GM08714 (cell line): ENCODE measurements around the gene HOXA1.

Experiments used
- H3K4me3 ChIP-seq: fragments of 200-500 bp; sonication (Bioruptor generic); 2 replicates; pipeline ENCODE4 v1.5.1; 2014; ENCODE audit warnings: mild to moderate bottlenecking, low read length, inconsistent platforms
- ZNF274 ChIP-seq: IDR thresholded peaks from 2 replicates; pipeline ENCODE4 v1.6.1; 2012; ENCODE audit warnings: mild to moderate bottlenecking, low read depth, low read length

The HOXA1 gene

DNA sequence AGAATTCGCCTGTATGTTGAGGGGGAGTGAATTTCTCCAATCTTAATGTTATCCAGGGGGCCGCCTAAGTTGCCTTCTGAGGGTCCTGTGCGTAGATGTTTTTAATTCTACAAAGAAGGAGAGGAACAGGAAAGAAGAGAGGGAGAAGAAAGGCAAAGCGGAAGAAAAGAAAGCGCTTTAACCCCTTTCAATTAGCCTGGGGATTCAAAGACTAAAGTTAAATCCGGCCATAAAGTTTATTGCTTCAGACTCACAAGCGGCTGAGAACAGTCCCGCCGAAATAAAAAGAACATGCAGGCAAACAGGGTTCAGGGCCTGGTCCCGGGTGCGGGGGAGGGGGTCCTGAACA lies 43.2 kb upstream of the HOXA1 start:
- TF ChIP-seq ZNF274: no peak
- no peak overlapping the region for H3K4me3 ChIP-seq

DNA sequence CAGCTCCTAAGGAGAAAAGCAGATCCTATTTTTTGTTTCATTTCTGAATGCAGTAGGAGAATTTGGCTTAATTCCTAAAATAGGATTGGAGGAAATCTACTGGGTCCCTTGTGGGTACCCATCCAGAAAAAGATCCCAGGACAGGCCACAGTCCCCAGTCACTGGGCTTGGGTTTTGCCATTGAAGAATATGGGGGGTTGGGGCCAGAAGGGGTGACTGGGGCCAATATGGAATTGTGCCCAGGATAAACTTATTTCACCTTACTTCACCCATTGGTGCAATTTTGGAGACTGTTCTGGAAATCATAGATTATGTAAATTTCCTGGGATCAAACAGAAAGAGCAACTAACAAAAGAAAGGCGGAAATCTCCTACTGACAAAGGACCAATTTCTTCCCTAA lies 42.7 kb upstream of the HOXA1 start:
- H3K4me3 ChIP-seq: no peak overlapping the region
- no peak for TF ChIP-seq ZNF274

- no peak overlapping the region for H3K4me3 ChIP-seq
- no peak for TF ChIP-seq ZNF274
Measured at GRCh38 chr7:27137640-27138315, 42.0 kb upstream of the HOXA1 start.

- TF ChIP-seq ZNF274: no peak
- H3K4me3 ChIP-seq: no peak overlapping the region
Measured at GRCh38 chr7:27134392-27134791, 38.6 kb upstream of the HOXA1 start.

DNA sequence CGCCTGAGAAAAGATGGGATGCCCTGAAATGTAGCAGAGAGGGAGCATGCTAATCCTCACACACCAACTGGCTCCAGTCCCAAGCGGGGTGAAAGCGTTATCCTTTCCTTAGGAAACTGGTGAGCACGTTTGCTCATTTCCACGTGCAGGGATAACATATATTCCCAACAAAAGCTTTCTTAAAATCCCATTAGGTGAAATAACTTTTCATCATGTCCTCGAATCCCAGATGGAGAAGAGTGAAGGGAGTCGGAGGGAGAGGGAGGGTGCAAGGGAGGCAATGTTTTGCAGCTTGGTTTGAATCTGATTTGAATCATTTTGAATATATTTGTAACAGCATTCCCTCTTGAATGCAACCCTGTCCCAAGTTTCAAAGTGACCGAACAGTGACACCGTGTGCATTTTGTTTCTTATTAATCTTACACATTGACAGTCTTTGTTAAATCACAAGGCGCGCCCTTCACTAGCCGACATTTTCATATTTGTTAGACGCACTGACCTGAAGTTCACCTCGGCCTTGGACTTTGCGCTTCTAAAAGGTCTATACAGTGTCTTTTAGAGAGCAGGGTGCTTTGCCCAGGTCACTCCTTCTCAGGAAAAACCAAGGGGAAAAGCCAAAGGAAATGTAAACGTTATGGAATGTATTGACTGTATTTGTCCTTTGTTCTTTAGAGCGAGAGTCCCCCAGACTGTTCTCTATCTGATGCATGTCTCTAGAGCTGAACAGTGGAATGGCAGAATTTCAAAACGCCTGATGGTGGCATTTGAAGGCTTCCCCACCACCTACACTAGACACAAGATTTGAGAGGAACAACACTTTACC lies 37.8 kb upstream of the HOXA1 start:
- no peak for TF ChIP-seq ZNF274
- H3K4me3 ChIP-seq: no peak overlapping the region

- TF ChIP-seq ZNF274: no peak
- no peak overlapping the region for H3K4me3 ChIP-seq
Measured at GRCh38 chr7:27132978-27133377, 37.2 kb upstream of the HOXA1 start.

GRCh38 chr7:27132214-27132613 lies 36.4 kb upstream of the HOXA1 start:
- no peak overlapping the region for H3K4me3 ChIP-seq
- TF ChIP-seq ZNF274: no peak

- no peak for TF ChIP-seq ZNF274
- no peak overlapping the region for H3K4me3 ChIP-seq
Measured at GRCh38 chr7:27131390-27131819, 35.6 kb upstream of the HOXA1 start.

DNA sequence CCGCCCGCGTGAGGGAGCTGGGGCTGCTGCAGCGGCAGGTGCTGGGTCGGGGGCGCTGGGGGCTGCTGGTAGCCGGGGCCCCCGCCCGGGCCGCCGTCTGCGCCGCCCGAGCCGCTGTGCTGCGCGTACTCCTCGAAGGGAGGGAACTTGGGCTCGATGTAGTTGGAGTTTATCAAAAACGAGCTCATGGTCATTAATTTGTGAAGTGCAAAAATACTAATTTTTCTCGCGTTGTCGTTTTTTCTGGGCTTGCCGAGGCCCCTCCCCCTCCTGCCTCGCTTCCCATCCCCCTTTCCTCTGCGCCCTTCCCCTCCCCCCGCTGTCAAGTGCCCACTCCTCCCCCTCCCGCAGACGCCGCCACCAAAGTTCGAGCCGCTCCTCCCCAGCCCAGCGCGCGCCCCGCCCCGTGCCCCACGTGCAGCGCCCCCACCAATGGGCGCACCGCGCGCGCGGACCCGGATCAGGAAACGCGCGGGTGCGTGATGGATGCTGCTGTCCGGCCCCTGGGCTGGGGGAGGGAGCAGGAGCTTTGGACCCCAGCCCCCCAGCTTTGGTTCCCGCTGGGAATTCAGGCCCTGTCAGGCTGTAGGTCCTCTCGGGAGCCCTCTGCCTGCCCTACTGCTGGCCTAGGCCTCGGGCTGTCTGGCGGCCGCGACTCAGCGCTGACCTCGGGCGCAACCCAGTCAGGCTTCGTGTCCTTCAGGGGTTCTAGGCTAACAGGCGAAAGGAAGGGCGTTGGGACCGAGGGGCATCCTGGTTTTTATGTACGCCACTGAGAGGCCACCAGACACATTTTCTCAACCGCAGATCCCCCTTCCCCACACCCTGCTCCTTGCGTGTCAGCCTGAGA lies 35.0 kb upstream of the HOXA1 start, which contains the start of gene HOXA4:
TSS of gene HOXA4 (minus strand) at position 218 of the 850 bp plus-strand sequence. CDS start at position 194, 24 bp downstream.
- TF ChIP-seq ZNF274: no peak
- peak within 1 kb of the TSS; percentile 39 for H3K4me3 ChIP-seq

GRCh38 chr7:27129729-27130539 lies 34.1 kb upstream of the HOXA1 start:
- H3K4me3 ChIP-seq: peak overlapping the region; percentile 21; the same call in 1 of the 2 replicates
- TF ChIP-seq ZNF274: no peak

- no peak overlapping the region for H3K4me3 ChIP-seq
- TF ChIP-seq ZNF274: no peak
Measured at GRCh38 chr7:27128776-27129728, 33.3 kb upstream of the HOXA1 start.

- TF ChIP-seq ZNF274: no peak
- no peak overlapping the region for H3K4me3 ChIP-seq
Measured at GRCh38 chr7:27128034-27128433, 32.2 kb upstream of the HOXA1 start.
